Suppressor macrophage treated with lipopolysaccharide for 1 hour (primary cell): ENCODE data around the gene RAE1.

Experiments
- DNase-seq, 3 donors: peaks; one replicate each; pipeline ENCODE4 v3.0.0-alpha.2; 2020 to 2022

The RAE1 gene

GRCh38 chr20:57372581-57373350 lies 21.7 kb downstream of the RAE1 start:
- DNase-seq, result no peak

- DNase-seq, result no peak
Measured at GRCh38 chr20:57374343-57374930, 23.4 kb downstream of the RAE1 start.

- DNase-seq, result peak; percentile 83 to 88 (median 85)
Measured at GRCh38 chr20:57374931-57375651, 24.0 kb downstream of the RAE1 start.

GRCh38 chr20:57375652-57376230 lies 24.7 kb downstream of the RAE1 start:
- peak in 1 of 3 donors; percentile 28 for DNase-seq

- no peak for DNase-seq
Measured at GRCh38 chr20:57377350-57377749, 26.3 kb downstream of the RAE1 start.

- no peak for DNase-seq
Measured at GRCh38 chr20:57378107-57378506, 27.1 kb downstream of the RAE1 start.

- no peak for DNase-seq
Measured at GRCh38 chr20:57378646-57379262, 27.7 kb downstream of the RAE1 start.

- no peak for DNase-seq
Measured at GRCh38 chr20:57379263-57379647, 28.2 kb downstream of the RAE1 start.

GRCh38 chr20:57380081-57380750 lies 29.2 kb downstream of the RAE1 start:
- no peak for DNase-seq

GRCh38 chr20:57381596-57382503 lies 30.8 kb downstream of the RAE1 start:
- DNase-seq, result peak; percentile 82 to 89 (median 84)

GRCh38 chr20:57382516-57382915 lies 31.5 kb downstream of the RAE1 start:
- no peak for DNase-seq

GRCh38 chr20:57383447-57384347 lies 32.6 kb downstream of the RAE1 start:
- no peak for DNase-seq

GRCh38 chr20:57384486-57384885 lies 33.4 kb downstream of the RAE1 start:
- DNase-seq, result no peak

- DNase-seq, result no peak
Measured at GRCh38 chr20:57384953-57385761, 34.1 kb downstream of the RAE1 start.

- no peak for DNase-seq
Measured at GRCh38 chr20:57385940-57386339, 34.9 kb downstream of the RAE1 start.

GRCh38 chr20:57386762-57387161 lies 35.7 kb downstream of the RAE1 start:
- no peak for DNase-seq

GRCh38 chr20:57387463-57387862 lies 36.4 kb downstream of the RAE1 start:
- no peak for DNase-seq

GRCh38 chr20:57387945-57388371 lies 36.9 kb downstream of the RAE1 start:
- DNase-seq, result no peak

GRCh38 chr20:57388953-57389694 lies 38.1 kb downstream of the RAE1 start:
- DNase-seq, result peak; percentile 45 to 71 (median 58)
